ENCODE measurements around the gene WSCD1.

DNA sequence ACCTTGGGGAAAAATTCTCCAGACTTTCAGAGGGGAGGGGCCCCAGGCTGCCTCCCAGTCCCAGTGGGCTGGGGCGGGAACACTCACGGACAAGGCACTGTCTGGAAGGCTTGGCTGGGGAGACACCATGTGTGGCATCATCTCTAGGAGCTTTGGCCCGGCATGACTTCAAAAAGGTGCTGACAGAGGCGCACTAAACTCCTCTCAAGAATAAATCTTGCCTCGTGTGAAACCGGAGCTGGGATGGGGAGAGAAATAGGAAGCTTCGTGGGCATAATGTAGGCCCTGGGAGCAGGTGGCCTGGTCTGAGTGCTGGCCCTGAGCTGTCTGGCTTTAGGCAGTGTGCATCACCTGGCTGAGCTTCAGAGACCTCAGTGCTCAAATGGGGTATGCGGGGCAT, 5.7 kb downstream of the WSCD1 start:
- TF ChIP-seq RAD21 (IDR thresholded peaks at IDR 0.05; ENCODE audit: low read length) = no peak
- no peak for TF ChIP-seq POLR2A (IDR thresholded peaks at IDR 0.05; ENCODE audit: low read depth, low read length)
- TF ChIP-seq, protein P1, sequence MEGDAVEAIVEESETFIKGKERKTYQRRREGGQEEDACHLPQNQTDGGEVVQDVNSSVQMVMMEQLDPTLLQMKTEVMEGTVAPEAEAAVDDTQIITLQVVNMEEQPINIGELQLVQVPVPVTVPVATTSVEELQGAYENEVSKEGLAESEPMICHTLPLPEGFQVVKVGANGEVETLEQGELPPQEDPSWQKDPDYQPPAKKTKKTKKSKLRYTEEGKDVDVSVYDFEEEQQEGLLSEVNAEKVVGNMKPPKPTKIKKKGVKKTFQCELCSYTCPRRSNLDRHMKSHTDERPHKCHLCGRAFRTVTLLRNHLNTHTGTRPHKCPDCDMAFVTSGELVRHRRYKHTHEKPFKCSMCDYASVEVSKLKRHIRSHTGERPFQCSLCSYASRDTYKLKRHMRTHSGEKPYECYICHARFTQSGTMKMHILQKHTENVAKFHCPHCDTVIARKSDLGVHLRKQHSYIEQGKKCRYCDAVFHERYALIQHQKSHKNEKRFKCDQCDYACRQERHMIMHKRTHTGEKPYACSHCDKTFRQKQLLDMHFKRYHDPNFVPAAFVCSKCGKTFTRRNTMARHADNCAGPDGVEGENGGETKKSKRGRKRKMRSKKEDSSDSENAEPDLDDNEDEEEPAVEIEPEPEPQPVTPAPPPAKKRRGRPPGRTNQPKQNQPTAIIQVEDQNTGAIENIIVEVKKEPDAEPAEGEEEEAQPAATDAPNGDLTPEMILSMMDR (conservative IDR thresholded peaks at IDR 0.05; ENCODE audit: low read depth, low read length) = no peak
- TF ChIP-seq, protein P2, sequence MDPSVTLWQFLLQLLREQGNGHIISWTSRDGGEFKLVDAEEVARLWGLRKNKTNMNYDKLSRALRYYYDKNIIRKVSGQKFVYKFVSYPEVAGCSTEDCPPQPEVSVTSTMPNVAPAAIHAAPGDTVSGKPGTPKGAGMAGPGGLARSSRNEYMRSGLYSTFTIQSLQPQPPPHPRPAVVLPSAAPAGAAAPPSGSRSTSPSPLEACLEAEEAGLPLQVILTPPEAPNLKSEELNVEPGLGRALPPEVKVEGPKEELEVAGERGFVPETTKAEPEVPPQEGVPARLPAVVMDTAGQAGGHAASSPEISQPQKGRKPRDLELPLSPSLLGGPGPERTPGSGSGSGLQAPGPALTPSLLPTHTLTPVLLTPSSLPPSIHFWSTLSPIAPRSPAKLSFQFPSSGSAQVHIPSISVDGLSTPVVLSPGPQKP (IDR thresholded peaks at IDR 0.05; ENCODE audit: borderline replicate concordance, low read depth, low read length) = no peak
- no peak for TF ChIP-seq NFE2L2 (IDR thresholded peaks at IDR 0.05; ENCODE audit: low read depth, low read length)
- no peak for TF ChIP-seq RFX5 (IDR thresholded peaks at IDR 0.05; ENCODE audit: low read depth, low read length)

Data from IMR-90 (cell line).